ENCODE measurements around the gene ALDH8A1. TPM values are rescaled to one million over a fixed set of nuclear protein-coding genes. Genes with fewer than 3 reads are reported as not detected.
A peak's percentile ranks its signal among the peaks of the same experiment; 100 is the strongest.

ALDH8A1 gene
- polyA plus RNA-seq, 2 of the 4 experiments (the other 2 are of a cell fraction) = 0.18 to 0.85 TPM

DNA sequence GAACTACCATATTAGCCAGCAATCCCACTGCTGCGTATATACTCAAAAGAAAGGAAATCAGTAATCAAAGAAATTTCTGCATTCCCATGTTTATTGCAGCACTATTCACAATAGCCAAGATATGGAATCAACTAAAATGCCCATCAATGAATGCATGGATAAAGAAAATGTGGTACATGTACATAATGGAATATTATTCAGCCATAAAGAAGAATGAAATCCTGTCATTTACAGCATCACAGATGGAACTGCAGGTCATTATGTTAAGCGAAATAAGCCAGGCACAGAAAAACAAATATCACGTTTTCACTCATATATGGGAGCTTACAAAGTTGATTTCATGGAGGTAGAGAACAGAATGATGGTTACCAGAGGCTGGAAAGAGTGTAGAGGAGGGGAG lies 65.1 kb downstream of the ALDH8A1 start:
- no peak overlapping the region for H3K4me2 ChIP-seq
- ATAC-seq = no peak
- H3K4me1 ChIP-seq = no peaks in the 10 kb centered on the region
- no peaks in the 10 kb centered on the region for H3K9me3 ChIP-seq
- CTCF ChIA-PET = interaction anchor here (0.6 to 4.7 kb wide), 3 partner anchors 56 to 79 kb away, joined by 3 to 24 read pairs (median 3); no protein-coding TSS in a partner anchor
- POLR2A ChIA-PET = no interaction called here
- no peak for DNase-seq (ENCODE audit: low read depth in 1 of 2, low spot score in 1 of 2)
- no peak for FAIRE-seq
- 40% methylated on average over 3 of the region's 3 CpGs for WGBS (ENCODE audit: missing lambda C conversion rate)
- no peak overlapping the region for H3K27ac ChIP-seq
- no peak overlapping the region for H3K4me3 ChIP-seq
- TF ChIP-seq HOXB13 (CRISPR knock-in tag; IDR thresholded peaks at IDR 0.05; ENCODE audit: low read depth) = no peak
- TF ChIP-seq JUNB (IDR thresholded peaks at IDR 0.05) = no peak
- TF ChIP-seq, protein P1, sequence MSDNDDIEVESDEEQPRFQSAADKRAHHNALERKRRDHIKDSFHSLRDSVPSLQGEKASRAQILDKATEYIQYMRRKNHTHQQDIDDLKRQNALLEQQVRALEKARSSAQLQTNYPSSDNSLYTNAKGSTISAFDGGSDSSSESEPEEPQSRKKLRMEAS (IDR thresholded peaks at IDR 0.05) = no peak
- TF ChIP-seq POLR2AphosphoS2 (conservative IDR thresholded peaks at IDR 0.05; ENCODE audit: low read length) = no peak
- TF ChIP-seq NPAS2 (CRISPR knock-in tag; IDR thresholded peaks at IDR 0.05; ENCODE audit: borderline replicate concordance) = no peak
- TF ChIP-seq, protein P2, sequence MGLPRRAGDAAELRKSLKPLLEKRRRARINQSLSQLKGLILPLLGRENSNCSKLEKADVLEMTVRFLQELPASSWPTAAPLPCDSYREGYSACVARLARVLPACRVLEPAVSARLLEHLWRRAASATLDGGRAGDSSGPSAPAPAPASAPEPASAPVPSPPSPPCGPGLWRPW (IDR thresholded peaks at IDR 0.05) = no peak
- no peak for TF ChIP-seq CEBPB (IDR thresholded peaks at IDR 0.05)
- TF ChIP-seq POLR2A (IDR thresholded peaks at IDR 0.05; ENCODE audit: low read length) = no peak
- no peak for TF ChIP-seq SREBF2 (IDR thresholded peaks at IDR 0.05)
- TF ChIP-seq GATA3 (IDR thresholded peaks at IDR 0.05; ENCODE audit: borderline replicate concordance) = no peak
- no peak for TF ChIP-seq HOXA7 (CRISPR knock-in tag; IDR thresholded peaks at IDR 0.05)
- TF ChIP-seq, protein P3, sequence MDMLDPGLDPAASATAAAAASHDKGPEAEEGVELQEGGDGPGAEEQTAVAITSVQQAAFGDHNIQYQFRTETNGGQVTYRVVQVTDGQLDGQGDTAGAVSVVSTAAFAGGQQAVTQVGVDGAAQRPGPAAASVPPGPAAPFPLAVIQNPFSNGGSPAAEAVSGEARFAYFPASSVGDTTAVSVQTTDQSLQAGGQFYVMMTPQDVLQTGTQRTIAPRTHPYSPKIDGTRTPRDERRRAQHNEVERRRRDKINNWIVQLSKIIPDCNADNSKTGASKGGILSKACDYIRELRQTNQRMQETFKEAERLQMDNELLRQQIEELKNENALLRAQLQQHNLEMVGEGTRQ (IDR thresholded peaks at IDR 0.05) = no peak

DNA sequence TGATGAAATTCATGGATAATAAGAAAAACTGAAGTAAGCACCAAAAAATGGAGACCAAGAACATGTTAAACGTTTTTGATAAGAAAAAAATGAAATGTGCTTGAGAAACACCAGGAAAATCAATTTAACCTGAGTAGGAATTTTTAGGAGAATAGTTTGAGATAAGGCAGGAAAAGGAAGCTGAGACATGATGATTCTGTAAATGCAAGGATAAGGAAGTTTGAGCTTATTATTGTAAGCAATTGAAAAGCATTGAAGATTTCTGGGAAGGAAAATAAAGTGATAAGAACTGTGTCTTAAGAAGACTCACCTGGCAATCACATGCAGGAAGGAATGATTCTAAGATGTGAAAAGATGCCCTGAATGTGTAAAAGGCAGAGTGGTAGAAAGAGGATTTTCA lies 66.6 kb downstream of the ALDH8A1 start:
- Histone ChIP-seq H3K4me1 (no peaks in the 10 kb centered on the region), H3K9me3 (no peaks in the 10 kb centered on the region), H3K27ac (no peak overlapping the region), H3K4me3 (no peak overlapping the region), H3K4me2 (no peak overlapping the region)
- ATAC-seq (no peak), DNase-seq (ENCODE audit: low read depth in 1 of 2, low spot score in 1 of 2) (no peak), FAIRE-seq (no peak)
- TF ChIP-seq EP300 (IDR thresholded peaks at IDR 0.05) (no peak), JUN (IDR thresholded peaks at IDR 0.05) (no peak), SMC3 (IDR thresholded peaks at IDR 0.05) (no peak), TP53 (CRISPR knock-in tag; IDR thresholded peaks at IDR 0.05) (no peak), HEYL (CRISPR knock-in tag; IDR thresholded peaks at IDR 0.05) (no peak), POLR2AphosphoS2 (conservative IDR thresholded peaks at IDR 0.05; ENCODE audit: low read length) (no peak), HOXB13 (CRISPR knock-in tag; IDR thresholded peaks at IDR 0.05; ENCODE audit: low read depth) (no peak), MYC (IDR thresholded peaks at IDR 0.05; ENCODE audit: borderline replicate concordance, low read length) (no peak), EHMT2 (IDR thresholded peaks at IDR 0.05; ENCODE audit: low read depth) (no peak)
- TF ChIP-seq, protein P4, sequence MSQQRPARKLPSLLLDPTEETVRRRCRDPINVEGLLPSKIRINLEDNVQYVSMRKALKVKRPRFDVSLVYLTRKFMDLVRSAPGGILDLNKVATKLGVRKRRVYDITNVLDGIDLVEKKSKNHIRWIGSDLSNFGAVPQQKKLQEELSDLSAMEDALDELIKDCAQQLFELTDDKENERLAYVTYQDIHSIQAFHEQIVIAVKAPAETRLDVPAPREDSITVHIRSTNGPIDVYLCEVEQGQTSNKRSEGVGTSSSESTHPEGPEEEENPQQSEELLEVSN (IDR thresholded peaks at IDR 0.05; ENCODE audit: borderline replicate concordance, low read depth) = no peak
- WGBS (ENCODE audit: missing lambda C conversion rate) = 0% methylated on average over 1 of the region's 1 CpG
- POLR2A ChIA-PET = no interaction called here
- CTCF ChIA-PET = interaction anchor here (0.7 to 4.7 kb wide), 35 partner anchors 9 to 783 kb away, joined by 3 to 31 read pairs (median 7); no protein-coding TSS in a partner anchor

DNA sequence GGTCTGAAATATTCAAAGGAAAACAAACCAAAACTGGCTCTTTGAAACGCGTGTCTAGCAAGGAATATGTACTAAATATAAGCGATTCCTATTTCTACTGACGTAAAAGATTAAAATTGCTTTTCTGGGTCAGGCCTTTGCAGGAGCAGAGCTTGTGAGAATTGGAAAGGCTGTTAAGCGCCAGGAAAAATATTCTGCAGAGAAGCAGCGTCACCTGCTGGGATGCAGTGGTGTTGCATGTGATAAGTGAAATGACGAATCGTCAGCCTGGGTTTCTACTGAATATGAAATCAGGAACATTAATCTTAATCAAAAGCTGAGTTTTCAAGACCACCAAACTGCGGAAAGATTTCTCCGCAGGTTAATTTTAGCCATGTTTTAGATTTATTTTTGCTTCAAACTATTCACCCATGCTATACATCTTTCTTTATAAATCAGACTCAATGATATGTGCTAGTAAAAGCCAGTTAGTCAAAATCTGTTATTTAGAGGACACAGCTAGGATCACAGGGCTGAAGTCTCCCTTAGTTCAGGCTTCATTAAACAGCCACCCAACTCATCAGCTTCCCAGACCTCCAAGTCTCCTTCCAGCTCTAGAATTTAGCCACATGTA lies 67.4 kb downstream of the ALDH8A1 start:
- WGBS (ENCODE audit: missing lambda C conversion rate) = 2% methylated on average over 10 of the region's 10 CpGs
- H3K9me3 ChIP-seq = no peaks in the 10 kb centered on the region
- H3K4me1 ChIP-seq = no peaks in the 10 kb centered on the region
- FAIRE-seq = no peak
- peak overlapping the region; percentile 55 to 67; a peak in 5 of 6 replicates for H3K27ac ChIP-seq
- ChIA-PET POLR2A (interaction anchor here (1.2 kb wide), 1 partner anchor 709 kb away, joined by 5 read pairs; no protein-coding TSS in a partner anchor), CTCF (interaction anchor here (0.5 to 4.7 kb wide), 59 partner anchors 8 to 920 kb away, joined by 3 to 31 read pairs (median 5); partner anchors contain the start of gene SGK1)
- peak; percentile 22 to 67 for DNase-seq (ENCODE audit: low read depth in 1 of 2, low spot score in 1 of 2)
- no peak for TF ChIP-seq TP53 (CRISPR knock-in tag; IDR thresholded peaks at IDR 0.05)
- no peak for TF ChIP-seq GATA3 (IDR thresholded peaks at IDR 0.05; ENCODE audit: borderline replicate concordance)
- TF ChIP-seq, protein P5, sequence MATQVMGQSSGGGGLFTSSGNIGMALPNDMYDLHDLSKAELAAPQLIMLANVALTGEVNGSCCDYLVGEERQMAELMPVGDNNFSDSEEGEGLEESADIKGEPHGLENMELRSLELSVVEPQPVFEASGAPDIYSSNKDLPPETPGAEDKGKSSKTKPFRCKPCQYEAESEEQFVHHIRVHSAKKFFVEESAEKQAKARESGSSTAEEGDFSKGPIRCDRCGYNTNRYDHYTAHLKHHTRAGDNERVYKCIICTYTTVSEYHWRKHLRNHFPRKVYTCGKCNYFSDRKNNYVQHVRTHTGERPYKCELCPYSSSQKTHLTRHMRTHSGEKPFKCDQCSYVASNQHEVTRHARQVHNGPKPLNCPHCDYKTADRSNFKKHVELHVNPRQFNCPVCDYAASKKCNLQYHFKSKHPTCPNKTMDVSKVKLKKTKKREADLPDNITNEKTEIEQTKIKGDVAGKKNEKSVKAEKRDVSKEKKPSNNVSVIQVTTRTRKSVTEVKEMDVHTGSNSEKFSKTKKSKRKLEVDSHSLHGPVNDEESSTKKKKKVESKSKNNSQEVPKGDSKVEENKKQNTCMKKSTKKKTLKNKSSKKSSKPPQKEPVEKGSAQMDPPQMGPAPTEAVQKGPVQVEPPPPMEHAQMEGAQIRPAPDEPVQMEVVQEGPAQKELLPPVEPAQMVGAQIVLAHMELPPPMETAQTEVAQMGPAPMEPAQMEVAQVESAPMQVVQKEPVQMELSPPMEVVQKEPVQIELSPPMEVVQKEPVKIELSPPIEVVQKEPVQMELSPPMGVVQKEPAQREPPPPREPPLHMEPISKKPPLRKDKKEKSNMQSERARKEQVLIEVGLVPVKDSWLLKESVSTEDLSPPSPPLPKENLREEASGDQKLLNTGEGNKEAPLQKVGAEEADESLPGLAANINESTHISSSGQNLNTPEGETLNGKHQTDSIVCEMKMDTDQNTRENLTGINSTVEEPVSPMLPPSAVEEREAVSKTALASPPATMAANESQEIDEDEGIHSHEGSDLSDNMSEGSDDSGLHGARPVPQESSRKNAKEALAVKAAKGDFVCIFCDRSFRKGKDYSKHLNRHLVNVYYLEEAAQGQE (IDR thresholded peaks at IDR 0.05) = no peak
- peak; percentile 93 to 96 for TF ChIP-seq RAD21 (conservative IDR thresholded peaks at IDR 0.05 in 1 of 2, IDR thresholded peaks at IDR 0.05 in 1 of 2)
- no peak for TF ChIP-seq BHLHE40 (IDR thresholded peaks at IDR 0.05; ENCODE audit: low read depth, low read length)
- TF ChIP-seq POLR2AphosphoS2 (conservative IDR thresholded peaks at IDR 0.05; ENCODE audit: low read length) = no peak
- TF ChIP-seq, protein P6, sequence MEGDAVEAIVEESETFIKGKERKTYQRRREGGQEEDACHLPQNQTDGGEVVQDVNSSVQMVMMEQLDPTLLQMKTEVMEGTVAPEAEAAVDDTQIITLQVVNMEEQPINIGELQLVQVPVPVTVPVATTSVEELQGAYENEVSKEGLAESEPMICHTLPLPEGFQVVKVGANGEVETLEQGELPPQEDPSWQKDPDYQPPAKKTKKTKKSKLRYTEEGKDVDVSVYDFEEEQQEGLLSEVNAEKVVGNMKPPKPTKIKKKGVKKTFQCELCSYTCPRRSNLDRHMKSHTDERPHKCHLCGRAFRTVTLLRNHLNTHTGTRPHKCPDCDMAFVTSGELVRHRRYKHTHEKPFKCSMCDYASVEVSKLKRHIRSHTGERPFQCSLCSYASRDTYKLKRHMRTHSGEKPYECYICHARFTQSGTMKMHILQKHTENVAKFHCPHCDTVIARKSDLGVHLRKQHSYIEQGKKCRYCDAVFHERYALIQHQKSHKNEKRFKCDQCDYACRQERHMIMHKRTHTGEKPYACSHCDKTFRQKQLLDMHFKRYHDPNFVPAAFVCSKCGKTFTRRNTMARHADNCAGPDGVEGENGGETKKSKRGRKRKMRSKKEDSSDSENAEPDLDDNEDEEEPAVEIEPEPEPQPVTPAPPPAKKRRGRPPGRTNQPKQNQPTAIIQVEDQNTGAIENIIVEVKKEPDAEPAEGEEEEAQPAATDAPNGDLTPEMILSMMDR (IDR thresholded peaks at IDR 0.05) = peak; percentile 86
- peak; percentile 94 for TF ChIP-seq SMC3 (IDR thresholded peaks at IDR 0.05)
- H3K4me3 ChIP-seq = no peak overlapping the region
- peak overlapping the region; percentile 36; the same call in 2 of the 3 replicates for H3K4me2 ChIP-seq
- peak; percentile 50 to 74; a peak in 4 of 6 replicates for ATAC-seq

All from A549 (cell line).